Myocyte (in vitro differentiated cells): Measurements from ENCODE around the gene NDUFAF3. TPM values are rescaled to one million over a fixed set of nuclear protein-coding genes. Genes with fewer than 3 reads are reported as not detected.
A peak's percentile ranks its signal among the peaks of the same experiment; 100 is the strongest.

Experiments
- DNase-seq: peaks from one replicate; pipeline ENCODE4 v3.0.0-alpha.2; 2012; ENCODE audit warnings: low read depth
- microRNA counts: library from miRNA; unstranded; fragments of <30 nt; microRNA quantifications from one replicate; lab custom pipeline; 2016
- microRNA-seq: library from miRNA; unstranded; fragments of <30 nt; microRNA quantifications from one replicate; pipeline ENCODE4, GENCODE V29; 2016
- total RNA-seq: library from RNA; depleted of rRNA; stranded (reverse); fragments of >200 nt; gene quantifications from 2 replicates; pipeline ENCODE4 v1.2.3, GENCODE V29; 2014

Gene NDUFAF3
- total RNA-seq, 1 donor from 2014 or later = 185 TPM

DNA sequence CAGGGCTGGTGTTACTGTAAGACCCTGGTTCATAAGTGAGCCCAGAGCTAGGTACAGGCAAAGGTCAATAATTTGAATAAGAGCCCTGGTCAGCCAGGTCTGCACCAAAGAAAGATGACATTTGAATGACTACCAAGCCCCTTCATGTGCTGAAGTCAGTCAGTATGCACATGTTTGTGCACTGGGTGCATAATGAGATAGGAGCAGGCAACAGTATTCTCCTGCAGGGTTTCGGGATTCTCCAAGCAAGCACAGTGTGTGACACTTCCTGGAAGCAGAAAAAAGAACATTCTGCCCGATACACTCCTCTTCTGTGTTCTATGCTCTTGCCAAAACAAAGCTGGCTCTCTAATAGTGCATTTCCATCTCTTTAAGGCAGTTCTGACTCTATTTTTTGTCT is 12.7 kb downstream of the NDUFAF3 start:
- DNase-seq = no peak

GRCh38 chr3:49035281-49035680 is 13.4 kb downstream of the NDUFAF3 start:
- no peak for DNase-seq

- no peak for DNase-seq
These were observed 31.6 kb downstream of the NDUFAF3 start for GRCh38 chr3:49053543-49053942.

- no peak for DNase-seq
These were observed 32.5 kb downstream of the NDUFAF3 start for GRCh38 chr3:49054344-49054862.

DNA sequence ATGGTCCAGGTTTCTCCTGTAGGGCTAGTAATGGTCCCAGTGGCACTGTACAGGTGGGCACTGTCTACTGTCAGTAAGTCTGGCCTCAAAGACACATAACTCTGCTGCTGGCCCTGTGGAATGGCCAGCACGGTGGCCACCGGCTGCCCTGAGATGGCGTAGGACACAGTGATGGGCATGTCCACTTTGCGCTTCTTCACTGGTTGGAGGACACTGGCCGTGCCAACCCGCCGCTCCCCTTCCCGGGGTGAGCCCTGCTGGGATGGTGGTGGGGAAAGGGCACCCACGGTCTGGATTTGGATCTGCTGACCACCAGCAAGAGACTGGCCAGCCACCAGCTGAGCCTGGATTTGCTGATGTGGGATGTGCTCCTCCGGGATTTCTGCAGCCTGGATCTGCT is 35.3 kb downstream of the NDUFAF3 start:
- no peak for DNase-seq

DNA sequence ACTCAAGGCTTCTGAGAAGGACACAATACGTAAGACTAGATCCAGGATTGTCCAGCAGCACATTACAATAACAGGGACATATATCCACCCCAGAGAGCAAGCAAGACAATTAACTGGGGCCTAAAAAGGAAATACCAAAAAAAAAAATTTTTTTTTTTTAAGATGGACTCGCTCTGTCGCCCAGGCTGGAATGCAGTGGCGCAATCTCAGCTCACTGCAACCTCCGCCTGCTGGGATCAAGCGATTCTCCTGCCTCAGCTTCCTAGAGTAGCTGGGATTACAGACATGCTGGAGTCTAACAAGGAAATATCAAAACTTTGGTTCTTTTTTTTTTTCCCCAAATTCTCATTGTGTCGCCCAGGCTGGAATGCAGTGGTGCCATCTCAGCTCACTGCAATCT is 36.1 kb downstream of the NDUFAF3 start:
- DNase-seq = no peak

MicroRNAs encoded within 50 kb of the gene (microRNA counts, 767-probe panel; counts per million panel counts)
- microRNA hsa-miR-191-5p (lab: Ali Mortazavi, UCI) (13,114 counts per million, percentile 65 among the panel's probes with 10 or more counts), microRNA hsa-miR-425-5p (lab: Ali Mortazavi, UCI) (not detected)

Small RNA genes within 50 kb of the gene (microRNA-seq; reads per million reads assigned to microRNA genes)
- gene MIR191 (6,000 reads per million, percentile 94 among the genes with 10 or more reads in this experiment), gene MIR425 (1,824 reads per million, percentile 85 among the genes with 10 or more reads in this experiment)

Other genes starting within 250 kb of the NDUFAF3 start
- 41.8 and 47.6 TPM in 2 replicates for gene PRKAR2A, start 174.2 kb upstream of the NDUFAF3 start, total RNA-seq
- 23.7 and 37.9 TPM in 2 replicates for gene SLC25A20, start 123.2 kb upstream of the NDUFAF3 start, total RNA-seq
- 87.2 and 88.5 TPM in 2 replicates for gene ARIH2, start 103.3 kb upstream of the NDUFAF3 start, total RNA-seq
- gene P4HTM, start 31.9 kb upstream of the NDUFAF3 start, total RNA-seq = 32.8 and 35.9 TPM in 2 replicates
- 86.8 and 95.5 TPM in 2 replicates for gene WDR6, start 14.7 kb upstream of the NDUFAF3 start, total RNA-seq
- gene DALRD3, start 3.5 kb upstream of the NDUFAF3 start, total RNA-seq = 35.8 and 42.8 TPM in 2 replicates
- gene IMPDH2, start 7.3 kb downstream of the NDUFAF3 start, total RNA-seq = 242 and 275 TPM in 2 replicates
- 57.4 and 73.0 TPM in 2 replicates for gene QRICH1, start 72.0 kb downstream of the NDUFAF3 start, total RNA-seq
- 131 and 190 TPM in 2 replicates for gene QARS1, start 82.6 kb downstream of the NDUFAF3 start, total RNA-seq
- gene USP19, start 98.7 kb downstream of the NDUFAF3 start, total RNA-seq = 66.1 and 74.5 TPM in 2 replicates
- gene LAMB2, start 110.9 kb downstream of the NDUFAF3 start, total RNA-seq = 632 and 641 TPM in 2 replicates
- gene CCDC71, start 144.2 kb downstream of the NDUFAF3 start, total RNA-seq = 34.3 and 35.0 TPM in 2 replicates
- gene KLHDC8B, start 149.5 kb downstream of the NDUFAF3 start, total RNA-seq = 28.7 and 45.0 TPM in 2 replicates